Bronchial epithelial cell (primary cell): ENCODE results near the gene KRTAP29-1. TPM values are rescaled to one million over a fixed set of nuclear protein-coding genes. Genes with fewer than 3 reads are reported as not detected.
A peak's percentile ranks its signal among the peaks of the same experiment; 100 is the strongest.

Experiments
- DNase-seq: peaks from one replicate; pipeline ENCODE4 v3.0.0-alpha.2; 2010; ENCODE audit warnings: low read depth
- FAIRE-seq: peaks from 2 replicates; lab custom pipeline; 2011; peaks lifted over from hg19 to GRCh38; lab: Jason Lieb, UNC
- H3K27me3 ChIP-seq: 2 replicates; pipeline ENCODE4 v1.5.1; 2011; ENCODE audit warnings: low read length; ENCODE audit not compliant: control insufficient read depth, insufficient read depth
- H3K36me3 ChIP-seq: 2 replicates; pipeline ENCODE4 v1.5.1; 2011; ENCODE audit warnings: low read length; ENCODE audit not compliant: control insufficient read depth, insufficient read depth
- H3K4me3 ChIP-seq: 2 replicates; pipeline ENCODE4 v1.5.1; 2011; ENCODE audit warnings: mild to moderate bottlenecking, low read depth, low read length, control low read depth
- CTCF ChIP-seq: IDR thresholded peaks from 2 replicates; pipeline ENCODE4 v1.5.1; 2011; ENCODE audit warnings: mild to moderate bottlenecking, moderate library complexity, low read length, control low read depth, inconsistent platforms; ENCODE audit not compliant: insufficient read depth, severe bottlenecking
- total RNA-seq: library from RNA; depleted of rRNA; stranded (reverse); fragments of >200 nt; gene quantifications from 2 replicates; pipeline ENCODE4 v1.2.1, GENCODE V29; 2014

Gene KRTAP29-1
- total RNA-seq, 1 donor from 2014 or later, result not detected

DNA sequence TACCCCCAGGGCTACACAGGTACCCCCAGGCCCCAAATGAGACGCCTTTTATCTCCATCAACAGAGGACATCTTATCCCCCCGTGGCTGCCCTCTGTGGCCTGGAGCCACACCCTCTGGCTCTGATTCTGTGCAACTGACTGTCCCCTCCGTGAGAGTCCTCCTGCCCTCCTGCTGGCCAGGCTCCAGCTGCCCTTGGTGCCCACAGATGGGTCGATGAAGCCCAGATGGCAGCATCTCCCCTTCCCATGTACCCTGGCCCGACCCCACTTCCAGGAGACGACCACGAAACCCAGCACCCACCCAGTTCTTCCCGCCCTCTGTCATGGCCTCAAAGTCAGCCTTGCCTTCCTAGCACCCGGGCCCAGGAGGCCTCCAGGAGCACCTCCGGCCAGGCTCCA, 22.5 kb upstream of the KRTAP29-1 start:
- TF ChIP-seq CTCF, result no peak
- Histone ChIP-seq H3K4me3 (no peak overlapping the region), H3K27me3 (no peaks in the 10 kb centered on the region), H3K36me3 (no peaks in the 10 kb centered on the region)
- FAIRE-seq (no peak), DNase-seq (no peak)

DNA sequence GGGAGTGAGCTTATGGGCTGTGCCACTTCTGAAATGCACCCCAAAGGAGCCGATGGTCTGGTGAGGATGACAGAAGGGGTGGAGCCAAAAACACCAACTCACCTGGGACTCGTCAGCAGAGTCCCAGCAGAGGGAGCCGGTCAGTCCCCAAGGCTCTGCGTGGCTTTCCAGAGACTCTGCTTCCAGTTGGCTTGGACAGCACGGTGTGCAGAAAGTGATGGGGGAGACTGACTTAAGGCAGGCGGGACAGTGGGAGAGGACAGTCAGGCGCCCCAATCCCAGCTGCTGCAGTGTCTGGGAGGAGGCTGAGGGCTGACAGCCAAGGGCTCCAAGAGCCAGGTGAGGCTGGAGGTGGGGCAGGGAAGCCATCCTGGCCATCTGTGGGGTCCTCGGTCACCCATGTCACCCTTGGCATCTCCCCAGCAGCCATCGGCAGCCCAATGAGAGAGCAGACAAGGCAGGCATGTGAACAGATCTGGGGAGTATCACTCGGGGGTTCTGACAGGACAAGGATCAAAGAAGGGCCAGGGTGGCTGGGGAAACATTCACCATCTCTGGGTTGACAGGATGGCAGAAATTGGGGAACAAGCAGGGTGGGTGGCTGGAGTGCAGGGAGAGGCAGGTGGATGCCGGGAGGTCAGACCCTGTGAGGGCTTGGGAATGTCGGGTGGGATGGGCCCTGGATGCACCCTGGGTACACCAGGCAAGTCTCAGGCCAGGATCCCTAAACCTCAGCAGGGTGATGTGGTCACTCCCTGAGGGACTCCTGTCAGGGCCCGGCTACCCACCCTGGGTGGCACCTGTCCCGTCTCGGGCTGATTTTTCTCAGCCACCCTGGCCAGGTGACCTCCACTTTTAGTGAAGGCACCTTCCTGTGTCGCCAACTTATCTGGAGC, 21.8 kb upstream of the KRTAP29-1 start:
- no peaks in the 10 kb centered on the region for H3K36me3 ChIP-seq
- FAIRE-seq (peak; percentile 73), DNase-seq (peak; percentile 50)
- peak; percentile 85 for TF ChIP-seq CTCF
- no peak overlapping the region for H3K4me3 ChIP-seq
- H3K27me3 ChIP-seq, result no peaks in the 10 kb centered on the region

DNA sequence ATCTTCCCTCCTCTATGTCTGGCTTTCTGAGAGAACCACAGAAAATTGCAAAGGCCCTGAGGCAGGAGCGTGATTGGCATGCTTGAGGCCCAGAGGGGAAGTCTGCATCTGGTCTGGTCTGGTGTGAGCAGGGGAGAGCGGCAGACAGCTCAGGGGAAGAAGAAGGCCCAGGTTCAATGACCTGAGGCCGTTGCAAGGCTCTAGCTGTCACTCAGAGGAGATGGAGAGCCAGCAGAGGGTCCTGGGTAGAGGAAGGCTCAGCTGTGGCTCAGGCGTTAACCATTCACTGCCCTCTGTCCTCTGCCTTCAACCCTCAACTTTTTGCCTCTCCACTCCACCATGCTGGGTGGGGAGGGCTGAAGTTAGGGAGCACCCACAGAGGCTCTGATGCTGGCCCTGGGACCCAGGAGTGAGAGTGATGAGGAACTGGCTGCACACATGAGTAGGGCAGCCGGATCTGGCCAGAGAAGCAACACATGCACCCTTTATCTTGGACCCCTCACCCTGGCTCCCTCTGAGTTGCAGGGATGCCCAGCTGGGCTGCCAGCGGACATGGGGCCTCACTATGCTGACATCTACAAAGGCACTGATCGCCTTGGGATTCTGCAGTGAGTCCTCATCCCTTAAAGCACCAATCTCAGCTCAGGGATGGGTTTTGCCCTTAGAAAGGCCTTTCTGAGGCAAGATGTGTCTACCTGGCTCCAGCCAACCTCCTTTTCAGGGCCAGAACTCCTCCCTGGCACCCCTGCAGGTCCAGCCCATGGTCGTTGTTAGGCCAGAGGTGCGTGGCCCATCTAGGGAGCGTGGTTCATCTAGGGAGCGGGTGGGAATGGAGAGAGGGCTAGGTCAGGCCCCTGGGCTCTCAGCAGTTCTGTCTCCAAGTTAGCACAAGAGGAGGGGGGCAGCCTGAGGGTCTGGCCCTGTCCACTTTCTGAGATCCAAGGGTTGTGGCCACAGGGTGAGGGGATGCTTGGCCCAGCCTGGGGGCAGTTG, 20.5 kb upstream of the KRTAP29-1 start:
- FAIRE-seq (peak; percentile 23), DNase-seq (no peak)
- no peaks in the 10 kb centered on the region for H3K36me3 ChIP-seq
- no peaks in the 10 kb centered on the region for H3K27me3 ChIP-seq
- H3K4me3 ChIP-seq, result no peak overlapping the region
- no peak for TF ChIP-seq CTCF

DNA sequence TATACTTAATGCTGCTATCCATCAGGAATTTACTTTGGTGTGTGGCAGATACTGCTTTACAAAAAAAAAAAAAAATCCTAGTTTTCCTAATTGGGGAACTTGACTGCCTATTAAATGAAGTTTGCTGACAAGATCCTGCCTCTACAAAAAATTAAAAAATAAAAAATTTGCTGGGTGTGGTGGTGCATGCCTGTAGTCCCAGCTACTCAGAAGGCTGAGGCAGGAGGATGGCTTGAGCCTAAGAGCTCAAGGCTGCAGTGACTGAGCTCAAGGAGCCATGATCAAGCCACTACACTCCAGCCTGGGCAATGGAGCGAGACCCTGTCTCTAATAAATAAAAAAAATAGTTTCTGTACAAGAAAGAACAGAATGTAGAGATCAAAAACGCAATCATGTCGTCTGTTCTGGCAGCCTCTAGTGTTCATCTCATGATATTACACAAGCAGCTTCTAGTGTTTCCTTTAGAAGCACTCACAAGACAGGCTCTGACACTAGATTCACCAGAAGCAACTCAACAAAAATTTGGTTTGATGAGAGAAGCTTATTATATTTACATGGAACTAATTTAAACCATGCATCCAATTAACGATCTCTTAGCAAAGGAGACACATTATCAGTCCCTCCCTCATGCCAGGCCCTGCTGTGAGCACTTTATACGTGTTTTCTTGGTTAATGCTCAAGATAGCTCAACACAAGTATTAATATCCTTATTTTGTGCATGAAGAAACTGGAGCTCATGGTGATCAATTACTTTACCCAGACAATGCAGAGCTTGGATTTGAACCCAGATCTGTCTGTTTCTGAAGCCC, 19.6 kb upstream of the KRTAP29-1 start:
- H3K27me3 ChIP-seq, result no peaks in the 10 kb centered on the region
- FAIRE-seq, result no peak
- TF ChIP-seq CTCF, result peak; percentile 87
- H3K4me3 ChIP-seq, result no peak overlapping the region
- DNase-seq, result peak; percentile 68
- no peaks in the 10 kb centered on the region for H3K36me3 ChIP-seq

DNA sequence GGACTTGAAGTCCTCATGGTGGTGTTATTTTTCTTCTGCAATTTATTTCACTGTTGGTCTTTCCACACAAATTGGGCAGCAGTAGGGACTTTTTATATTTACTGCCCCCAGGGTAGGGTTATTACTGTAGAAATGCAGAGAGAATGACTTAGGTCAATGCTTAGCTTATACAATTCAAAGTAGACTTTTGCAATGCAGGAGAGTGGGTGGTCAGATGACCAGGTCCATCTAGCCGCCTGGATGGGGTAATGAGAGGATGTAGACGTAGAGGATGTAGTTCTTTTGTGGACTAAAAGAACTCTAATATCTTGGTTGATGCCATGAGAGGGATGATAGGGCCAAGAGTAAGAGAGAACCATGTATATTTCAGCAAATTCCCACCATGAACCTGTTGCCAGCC, 15.6 kb upstream of the KRTAP29-1 start:
- DNase-seq (no peak), FAIRE-seq (no peak)
- TF ChIP-seq CTCF, result no peak
- no peaks in the 10 kb centered on the region for H3K36me3 ChIP-seq
- H3K4me3 ChIP-seq, result no peak overlapping the region
- no peaks in the 10 kb centered on the region for H3K27me3 ChIP-seq
